ENCODE data around the gene PTCSC3. TPM values are rescaled to one million over a fixed set of nuclear protein-coding genes. Genes with fewer than 3 reads are reported as not detected.

PTCSC3 gene
- total and polyA plus RNA-seq, 10 donors, result not detected

- no peak overlapping the region for H3K27ac ChIP-seq
- WGBS, 5 donors, result 27 to 93% (median 49%) methylated on average over 1 of the region's 1 CpG
- H3K36me3 ChIP-seq, result no peaks in the 10 kb centered on the region
- no peaks in the 10 kb centered on the region for H3K4me1 ChIP-seq
- no peaks in the 10 kb centered on the region for H3K9me3 ChIP-seq
- H3K27me3 ChIP-seq (replicated peaks in 1 of 7), result peaks cover 0 to 32% (median 0%) of the 10 kb centered on the region in 7 donors
- no peak overlapping the region for H3K4me3 ChIP-seq
- intact Hi-C loops (cut with DNase I; ENCODE audit: low total_unique reads), result no loop called here
- no peak for TF ChIP-seq POLR2AphosphoS5 (IDR thresholded peaks at IDR 0.05)
- no peak for TF ChIP-seq POLR2A (IDR thresholded peaks at IDR 0.05)
- no peak for TF ChIP-seq CTCF (IDR thresholded peaks at IDR 0.05 in 8 of 11, conservative IDR thresholded peaks at IDR 0.05 in 3 of 11)
- DNase-seq, result no peak
Observed at GRCh38 chr14:36212577-36212976, 36.1 kb upstream of the PTCSC3 start.

- peaks cover 0 to 3% (median 0%) of the 10 kb centered on the region in 8 donors for H3K9me3 ChIP-seq
- H3K36me3 ChIP-seq, result no peaks in the 10 kb centered on the region
- TF ChIP-seq POLR2AphosphoS5 (IDR thresholded peaks at IDR 0.05) (no peak), POLR2A (IDR thresholded peaks at IDR 0.05) (no peak), CTCF (IDR thresholded peaks at IDR 0.05 in 8 of 11, conservative IDR thresholded peaks at IDR 0.05 in 3 of 11) (no peak)
- WGBS, 5 donors, result 82 to 91% (median 84%) methylated on average over 2 of the region's 2 CpGs
- no peaks in the 10 kb centered on the region for H3K4me1 ChIP-seq
- H3K4me3 ChIP-seq, result no peak overlapping the region
- DNase-seq, result no peak
- intact Hi-C loops (cut with DNase I; ENCODE audit: low total_unique reads), result no loop called here
- H3K27ac ChIP-seq, result no peak overlapping the region
- H3K27me3 ChIP-seq (replicated peaks in 1 of 7), result peaks cover 0 to 3% (median 0%) of the 10 kb centered on the region in 7 donors
Observed at GRCh38 chr14:36208690-36209278, 32.3 kb upstream of the PTCSC3 start.

- Histone ChIP-seq H3K36me3 (no peaks in the 10 kb centered on the region), H3K27ac (no peak overlapping the region), H3K4me1 (no peaks in the 10 kb centered on the region), H3K27me3 (replicated peaks in 1 of 7) (no peaks in the 10 kb centered on the region), H3K4me3 (no peak overlapping the region), H3K9me3 (peaks cover 0 to 13% (median 0%) of the 10 kb centered on the region in 8 donors)
- intact Hi-C loops (cut with DNase I; ENCODE audit: low total_unique reads), result no loop called here
- no peak for DNase-seq
- 75 to 86% (median 85%) methylated on average over 1 of the region's 1 CpG for WGBS, 5 donors
- TF ChIP-seq POLR2A (IDR thresholded peaks at IDR 0.05) (no peak), POLR2AphosphoS5 (IDR thresholded peaks at IDR 0.05) (no peak), CTCF (IDR thresholded peaks at IDR 0.05 in 8 of 11, conservative IDR thresholded peaks at IDR 0.05 in 3 of 11) (no peak)
Observed at GRCh38 chr14:36207500-36207899, 31.0 kb upstream of the PTCSC3 start.

- Histone ChIP-seq H3K36me3 (no peaks in the 10 kb centered on the region), H3K27ac (no peak overlapping the region), H3K27me3 (replicated peaks in 1 of 7) (no peaks in the 10 kb centered on the region), H3K4me3 (no peak overlapping the region), H3K4me1 (no peaks in the 10 kb centered on the region), H3K9me3 (peaks cover 0 to 13% (median 0%) of the 10 kb centered on the region in 8 donors)
- DNase-seq, result no peak
- intact Hi-C loops (cut with DNase I; ENCODE audit: low total_unique reads), result no loop called here
- WGBS, 5 donors, result 74 to 88% (median 83%) methylated on average over 4 of the region's 4 CpGs
- TF ChIP-seq POLR2AphosphoS5 (IDR thresholded peaks at IDR 0.05), result no peak
- no peak for TF ChIP-seq CTCF (IDR thresholded peaks at IDR 0.05 in 8 of 11, conservative IDR thresholded peaks at IDR 0.05 in 3 of 11)
- TF ChIP-seq POLR2A (IDR thresholded peaks at IDR 0.05), result no peak
Observed at GRCh38 chr14:36204461-36205073, 28.0 kb upstream of the PTCSC3 start.
